Omental fat pad (tissue), 4 donors: ENCODE measurements around the gene CLDN9. TPM values are rescaled to one million over a fixed set of nuclear protein-coding genes. Genes with fewer than 3 reads are reported as not detected.

Source experiments
- ATAC-seq: fragments of 150-250 bp; one replicate; pipeline ENCODE4 v1.9.1; 2016; ENCODE audit warnings: mild to moderate bottlenecking, moderate library complexity; ENCODE audit not compliant: low FRiP score
- DNase-seq: peaks from one replicate; pipeline ENCODE4 v3.0.0-alpha.2; 2019; ENCODE audit warnings: low spot score
- CTCF ChIP-seq, 3 donors: fragments of 450-650 bp; IDR thresholded peaks; one replicate each; pipeline ENCODE4 v1.5.1; 2016 to 2017; ENCODE audit warnings: antibody characterized with exemption in 3 of 3, mild to moderate bottlenecking in 3 of 3, moderate library complexity in 2 of 3
- total RNA-seq, 4 donors: library from RNA; depleted of rRNA; stranded (reverse); fragments of >200 nt; gene quantifications; one replicate each; pipeline ENCODE4 v1.1.0, GENCODE V29; 2016

CLDN9 gene
- total RNA-seq, 4 donors from 2014 or later: 0.24 to 0.63 TPM; not detected in 2

GRCh38 chr16:2966808-2967191 is 45.9 kb upstream of the CLDN9 start:
- DNase-seq (no peak), ATAC-seq (no peak)
- TF ChIP-seq CTCF (IDR thresholded peaks at IDR 0.05): no peak

- DNase-seq (no peak), ATAC-seq (no peak)
- no peak for TF ChIP-seq CTCF (IDR thresholded peaks at IDR 0.05)
These were observed 45.5 kb upstream of the CLDN9 start for GRCh38 chr16:2967211-2967631.

- TF ChIP-seq CTCF (IDR thresholded peaks at IDR 0.05): no peak
- ATAC-seq: no peak
- DNase-seq: no peak
These were observed 45.0 kb upstream of the CLDN9 start for GRCh38 chr16:2967721-2968161.

GRCh38 chr16:2968368-2968737 is 44.4 kb upstream of the CLDN9 start:
- DNase-seq (no peak), ATAC-seq (no peak)
- no peak for TF ChIP-seq CTCF (IDR thresholded peaks at IDR 0.05)

GRCh38 chr16:2968738-2969544 is 43.8 kb upstream of the CLDN9 start, which contains the start of gene PAQR4:
PAQR4 (plus strand) TSS chr16:2969348; CDS start chr16:2969675, 327 bp downstream.
- DNase-seq (peak; percentile 64), ATAC-seq (peak; percentile 87)
- TF ChIP-seq CTCF (IDR thresholded peaks at IDR 0.05): no peak

- TF ChIP-seq CTCF (IDR thresholded peaks at IDR 0.05): no peak
- ATAC-seq (peak; percentile 7), DNase-seq (no peak)
These were observed 42.9 kb upstream of the CLDN9 start for GRCh38 chr16:2969545-2970521.
